K562 (cell line): ENCODE data around the gene AGRN. TPM values are rescaled to one million over a fixed set of nuclear protein-coding genes. Genes with fewer than 3 reads are reported as not detected.

Experiments used
- BDP1 ChIP-seq: IDR thresholded peaks from 3 replicates; pipeline ENCODE4 v1.6.1; 2011; ENCODE audit not compliant: insufficient read length, insufficient read depth
- CEBPB ChIP-seq: fragments of 450-650 bp; IDR thresholded peaks from 2 replicates; pipeline ENCODE4 v1.6.1; 2016; ENCODE audit warnings: missing genetic modification characterization, missing compliant biosample characterization
- CHCHD3 ChIP-seq: fragments of 250-450 bp; sonication (Bioruptor Pico); IDR thresholded peaks from 2 replicates; pipeline ENCODE4 v2.1.2; 2022; ENCODE audit warnings: mild to moderate bottlenecking
- CREM ChIP-seq: IDR thresholded peaks from 2 replicates; pipeline ENCODE4 v1.6.1; 2014; ENCODE audit warnings: antibody characterized with exemption, low read depth
- ETV5 ChIP-seq: sonication (generic); formaldehyde crosslinking; IDR thresholded peaks from 2 replicates; pipeline ENCODE4 v1.4.0; 2020; ENCODE audit warnings: low read depth, mild to moderate bottlenecking, missing genetic modification reagents
- HMG20B ChIP-seq: fragments of 250-450 bp; sonication (Bioruptor Pico); IDR thresholded peaks from 2 replicates; pipeline ENCODE4 v1.5.0; 2021; ENCODE audit warnings: mild to moderate bottlenecking
- NCOA6 ChIP-seq: fragments of 450-650 bp; IDR thresholded peaks from 2 replicates; pipeline ENCODE4 v1.6.1; 2017; ENCODE audit warnings: mild to moderate bottlenecking
- PRPF4 ChIP-seq: fragments of 200-400 bp; formaldehyde crosslinking; IDR thresholded peaks from one replicate; pipeline ENCODE4 v1.6.1; 2017; ENCODE audit warnings: low read length, low read depth, mild to moderate bottlenecking; ENCODE audit not compliant: insufficient read depth, poor library complexity, severe bottlenecking
- SNIP1 ChIP-seq: fragments of 450-650 bp; IDR thresholded peaks from 2 replicates; pipeline ENCODE4 v1.7.1; 2017; ENCODE audit warnings: low read depth, mild to moderate bottlenecking
- SRSF3 ChIP-seq: fragments of 200-400 bp; formaldehyde crosslinking; IDR thresholded peaks from 2 replicates; pipeline ENCODE4 v1.6.1; 2016; ENCODE audit warnings: mild to moderate bottlenecking, low read length, moderate library complexity; ENCODE audit not compliant: insufficient read depth
- TAF1 ChIP-seq: IDR thresholded peaks from 2 replicates; pipeline ENCODE4 v1.6.1; 2011; ENCODE audit warnings: mild to moderate bottlenecking, low read length, moderate library complexity; ENCODE audit not compliant: insufficient read depth, control insufficient read depth, severe bottlenecking; ENCODE audit errors: extremely low read depth
- TRIM28 ChIP-seq: fragments of 450-650 bp; IDR thresholded peaks from 2 replicates; pipeline ENCODE4 v1.6.1; 2017
- ZC3H4 ChIP-seq: sonication (generic); formaldehyde crosslinking; IDR thresholded peaks from 2 replicates; pipeline ENCODE4 v1.9.0; 2021; ENCODE audit warnings: missing genetic modification reagents, borderline replicate concordance
- ZNF696 ChIP-seq: fragments of 250-450 bp; sonication (Bioruptor Pico); conservative IDR thresholded peaks from 2 replicates; pipeline ENCODE4 v1.4.0; 2020; ENCODE audit warnings: mild to moderate bottlenecking, moderate library complexity
- polyA plus RNA-seq, 8 experiments: library from polyadenylated mRNA; depleted of rRNA in 4 of 8; stranded (reverse) in 5 of 8; unstranded in 3 of 8; fragments of >200 nt; fragmentation: Nextera tagmentation in 2 of 8; fragmentation: Illumina TruSeq in 1 of 8; extraction: Ambion mirVana in 2 of 8; extraction: Trizol in 1 of 8; gene quantifications; 2 replicates each; pipeline versions ENCODE4 v1.2.1 to v1.2.3, GENCODE V29; 2011 to 2014; ENCODE audit warnings: inconsistent platforms in 1 of 8, missing spikeins in 1 of 8
- total RNA-seq, 7 experiments: library from RNA; depleted of rRNA in 6 of 7; stranded (reverse); fragments of >200 nt in 6 of 7; fragmentation: Illumina TruSeq in 2 of 7; extraction: Trizol in 2 of 7; gene quantifications; 2 replicates each; pipeline versions ENCODE4 v1.2.1 to v1.2.3, GENCODE V29; 2011 to 2021; ENCODE audit warnings: low replicate concordance in 1 of 7
- TF ChIP-seq, protein P1 (sequence below): conservative IDR thresholded peaks from 2 replicates; pipeline ENCODE4 v1.6.1; 2011; ENCODE audit warnings: low read depth, mild to moderate bottlenecking, low read length; ENCODE audit not compliant: control insufficient read depth
- TF ChIP-seq, protein P2 (sequence below): fragments of 450-650 bp; formaldehyde crosslinking; IDR thresholded peaks from 2 replicates; pipeline ENCODE4 v1.4.0; 2020; ENCODE audit warnings: mild to moderate bottlenecking, moderate library complexity
- TF ChIP-seq, protein P3 (sequence below): fragments of 250-450 bp; sonication (Bioruptor Pico); IDR thresholded peaks from 2 replicates; pipeline ENCODE4 v1.6.1; 2021; ENCODE audit warnings: mild to moderate bottlenecking
- TF ChIP-seq, protein P4 (sequence below): sonication (generic); formaldehyde crosslinking; IDR thresholded peaks from 2 replicates; pipeline ENCODE4 v1.4.0; 2020; ENCODE audit warnings: mild to moderate bottlenecking, missing genetic modification reagents

AGRN gene
- total and polyA plus RNA-seq, 9 of the 15 experiments (the other 6 are each of a cell fraction or from before 2014, with no cell fraction given) = 0.04 to 111 (median 18.1) TPM

DNA sequence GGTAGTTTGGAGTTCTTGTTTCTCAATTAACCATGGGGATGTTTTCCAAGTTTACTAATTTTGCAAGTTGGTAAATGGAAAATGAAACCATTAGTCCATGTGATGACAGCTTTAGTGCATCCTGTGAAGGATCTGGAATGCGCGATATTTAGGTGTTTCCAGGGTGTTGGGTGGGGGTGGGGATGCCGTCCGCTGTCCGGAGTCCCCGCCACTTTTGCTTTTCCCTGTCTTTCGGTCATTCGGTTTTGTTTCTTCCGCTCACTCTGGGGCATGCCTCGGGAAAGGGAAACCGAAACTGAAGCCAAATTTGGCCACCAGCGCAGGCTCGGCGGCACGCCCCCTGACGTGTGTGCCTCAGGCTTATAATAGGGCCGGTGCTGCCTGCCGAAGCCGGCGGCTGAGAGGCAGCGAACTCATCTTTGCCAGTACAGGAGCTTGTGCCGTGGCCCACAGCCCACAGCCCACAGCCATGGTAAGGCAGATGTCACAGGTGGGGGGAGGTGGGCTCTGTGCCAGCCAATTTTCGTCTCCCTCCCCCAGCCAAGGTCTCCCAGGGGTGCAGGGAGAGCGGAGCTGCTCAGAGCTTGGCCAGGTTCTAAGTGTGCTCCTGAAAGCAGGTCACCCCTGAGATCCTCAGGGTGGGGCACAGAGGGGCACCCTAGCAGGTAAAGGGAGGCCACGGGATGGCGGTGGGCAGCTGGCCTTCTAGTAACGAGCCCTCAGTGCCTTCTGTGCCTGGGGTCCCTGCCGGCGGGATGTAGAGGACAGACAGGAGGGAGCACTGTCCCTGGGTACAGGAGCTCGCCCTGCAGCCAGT, 6.6 kb upstream of the AGRN start, which contains the start of gene ISG15 (continued):
- TF ChIP-seq, protein P1, sequence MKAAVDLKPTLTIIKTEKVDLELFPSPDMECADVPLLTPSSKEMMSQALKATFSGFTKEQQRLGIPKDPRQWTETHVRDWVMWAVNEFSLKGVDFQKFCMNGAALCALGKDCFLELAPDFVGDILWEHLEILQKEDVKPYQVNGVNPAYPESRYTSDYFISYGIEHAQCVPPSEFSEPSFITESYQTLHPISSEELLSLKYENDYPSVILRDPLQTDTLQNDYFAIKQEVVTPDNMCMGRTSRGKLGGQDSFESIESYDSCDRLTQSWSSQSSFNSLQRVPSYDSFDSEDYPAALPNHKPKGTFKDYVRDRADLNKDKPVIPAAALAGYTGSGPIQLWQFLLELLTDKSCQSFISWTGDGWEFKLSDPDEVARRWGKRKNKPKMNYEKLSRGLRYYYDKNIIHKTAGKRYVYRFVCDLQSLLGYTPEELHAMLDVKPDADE = no peak; the same call in 1 of the 2 replicates
- TF ChIP-seq SRSF3 (no peak), ZC3H4 (CRISPR knock-in tag) (no peak), TRIM28 (no peak), CEBPB (peak; percentile 37; the same call in 1 of the 2 replicates), ETV5 (no peak), SNIP1 (no peak), NCOA6 (no peak), BDP1 (no peak), CHCHD3 (CRISPR knock-in tag) (no peak), PRPF4 (no peak), HMG20B (no peak), TAF1 (peak; percentile 37), CREM (peak; percentile 84), ZNF696 (no peak)
- TF ChIP-seq, protein P2, sequence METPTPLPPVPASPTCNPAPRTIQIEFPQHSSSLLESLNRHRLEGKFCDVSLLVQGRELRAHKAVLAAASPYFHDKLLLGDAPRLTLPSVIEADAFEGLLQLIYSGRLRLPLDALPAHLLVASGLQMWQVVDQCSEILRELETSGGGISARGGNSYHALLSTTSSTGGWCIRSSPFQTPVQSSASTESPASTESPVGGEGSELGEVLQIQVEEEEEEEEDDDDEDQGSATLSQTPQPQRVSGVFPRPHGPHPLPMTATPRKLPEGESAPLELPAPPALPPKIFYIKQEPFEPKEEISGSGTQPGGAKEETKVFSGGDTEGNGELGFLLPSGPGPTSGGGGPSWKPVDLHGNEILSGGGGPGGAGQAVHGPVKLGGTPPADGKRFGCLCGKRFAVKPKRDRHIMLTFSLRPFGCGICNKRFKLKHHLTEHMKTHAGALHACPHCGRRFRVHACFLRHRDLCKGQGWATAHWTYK (CRISPR knock-in tag) = no peak
- TF ChIP-seq, protein P3, sequence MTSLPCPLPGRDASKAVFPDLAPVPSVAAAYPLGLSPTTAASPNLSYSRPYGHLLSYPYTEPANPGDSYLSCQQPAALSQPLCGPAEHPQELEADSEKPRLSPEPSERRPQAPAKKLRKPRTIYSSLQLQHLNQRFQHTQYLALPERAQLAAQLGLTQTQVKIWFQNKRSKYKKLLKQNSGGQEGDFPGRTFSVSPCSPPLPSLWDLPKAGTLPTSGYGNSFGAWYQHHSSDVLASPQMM (CRISPR knock-in tag) = no peak
- TF ChIP-seq, protein P4, sequence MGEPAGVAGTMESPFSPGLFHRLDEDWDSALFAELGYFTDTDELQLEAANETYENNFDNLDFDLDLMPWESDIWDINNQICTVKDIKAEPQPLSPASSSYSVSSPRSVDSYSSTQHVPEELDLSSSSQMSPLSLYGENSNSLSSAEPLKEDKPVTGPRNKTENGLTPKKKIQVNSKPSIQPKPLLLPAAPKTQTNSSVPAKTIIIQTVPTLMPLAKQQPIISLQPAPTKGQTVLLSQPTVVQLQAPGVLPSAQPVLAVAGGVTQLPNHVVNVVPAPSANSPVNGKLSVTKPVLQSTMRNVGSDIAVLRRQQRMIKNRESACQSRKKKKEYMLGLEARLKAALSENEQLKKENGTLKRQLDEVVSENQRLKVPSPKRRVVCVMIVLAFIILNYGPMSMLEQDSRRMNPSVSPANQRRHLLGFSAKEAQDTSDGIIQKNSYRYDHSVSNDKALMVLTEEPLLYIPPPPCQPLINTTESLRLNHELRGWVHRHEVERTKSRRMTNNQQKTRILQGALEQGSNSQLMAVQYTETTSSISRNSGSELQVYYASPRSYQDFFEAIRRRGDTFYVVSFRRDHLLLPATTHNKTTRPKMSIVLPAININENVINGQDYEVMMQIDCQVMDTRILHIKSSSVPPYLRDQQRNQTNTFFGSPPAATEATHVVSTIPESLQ (CRISPR knock-in tag) = 0 out of 2 replicates have a peak, but pooled peaks have one; percentile 18
